GM12891 (cell line): ENCODE results near the gene LMX1A.

Experiments used
- DNase-seq: peaks from one replicate; pipeline ENCODE4 v3.0.0; 2011; ENCODE audit warnings: low spot score; ENCODE audit not compliant: insufficient read length
- FAIRE-seq: peaks from 2 replicates; lab custom pipeline; 2011; peaks lifted over from hg19 to GRCh38; lab: Jason Lieb, UNC
- PAX5 ChIP-seq: IDR thresholded peaks from 2 replicates; pipeline ENCODE4 v1.6.1; 2011; ENCODE audit warnings: low read length, moderate library complexity, mild to moderate bottlenecking; ENCODE audit not compliant: insufficient read depth, severe bottlenecking
- POLR2A ChIP-seq: IDR thresholded peaks from 2 replicates; pipeline ENCODE4 v1.6.1; 2011; ENCODE audit warnings: low read depth, low read length, control low read depth
- POLR2AphosphoS5 ChIP-seq: IDR thresholded peaks from 2 replicates; pipeline ENCODE4 v1.6.1; 2011; ENCODE audit warnings: low read depth, low read length, control low read depth
- POU2F2 ChIP-seq: IDR thresholded peaks from 2 replicates; pipeline ENCODE4 v1.6.1; 2011; ENCODE audit warnings: low read depth, mild to moderate bottlenecking, control low read depth, low read length, moderate library complexity
- SPI1 ChIP-seq: IDR thresholded peaks from 2 replicates; pipeline ENCODE4 v1.6.1; 2011; ENCODE audit warnings: low read depth, low read length, control low read depth
- TAF1 ChIP-seq: IDR thresholded peaks from 2 replicates; pipeline ENCODE4 v1.6.1; 2011; ENCODE audit warnings: low read depth, low read length, control low read depth

LMX1A gene

DNA sequence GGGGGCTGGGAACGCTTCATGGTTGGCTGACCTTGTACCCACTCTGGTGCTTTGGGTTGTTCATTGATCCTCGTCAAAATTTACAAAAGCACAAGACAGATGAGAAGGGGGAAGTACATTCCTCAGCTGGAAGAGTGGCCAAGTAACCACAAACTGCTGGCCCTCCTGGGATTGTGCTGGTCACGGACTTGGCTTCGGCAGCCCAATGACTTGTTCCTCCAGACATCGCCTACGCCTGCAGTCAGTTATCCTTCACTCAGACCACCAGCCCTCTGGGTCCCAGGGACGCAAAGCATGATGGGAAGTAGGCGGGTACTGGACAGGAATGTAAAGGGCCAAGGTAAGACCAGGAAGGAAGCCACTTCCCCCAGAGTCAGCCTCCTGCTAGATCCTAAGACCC, 53.1 kb downstream of the LMX1A start:
- FAIRE-seq = no peak
- DNase-seq = no peak
- TF ChIP-seq POLR2A (no peak), POLR2AphosphoS5 (no peak), PAX5 (no peak), TAF1 (no peak), POU2F2 (no peak), SPI1 (no peak)

DNA sequence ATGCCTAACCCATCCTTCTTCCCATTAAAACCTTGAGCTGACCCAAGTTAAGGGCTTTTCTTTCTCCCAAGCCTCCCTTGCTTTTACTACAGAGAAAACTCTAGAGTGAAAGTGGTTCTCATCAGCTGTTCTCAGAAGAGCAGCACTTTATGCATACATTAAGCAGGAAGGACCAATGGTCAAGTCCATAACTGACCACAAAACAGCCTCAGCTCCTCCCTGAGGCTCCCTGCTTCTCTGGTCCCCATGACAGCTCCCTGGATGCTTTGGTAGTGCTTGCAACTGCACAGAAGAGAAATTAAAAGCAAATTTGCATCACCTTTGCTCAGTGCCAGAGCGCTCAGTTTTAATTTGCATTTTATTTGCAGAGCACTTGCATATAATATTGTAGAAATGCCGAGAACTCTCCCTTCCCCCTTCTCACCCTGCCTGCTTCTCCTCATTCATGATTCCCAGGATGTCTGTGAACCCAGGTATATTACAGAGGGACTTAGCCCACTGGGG, 56.1 kb downstream of the LMX1A start:
- no peak for FAIRE-seq
- TF ChIP-seq POLR2AphosphoS5 (no peak), TAF1 (no peak), SPI1 (no peak), POLR2A (no peak), POU2F2 (no peak), PAX5 (no peak)
- DNase-seq = no peak

GRCh38 chr1:165298203-165298820, 58.2 kb downstream of the LMX1A start:
- DNase-seq (no peak), FAIRE-seq (no peak)

GRCh38 chr1:165296205-165296604, 60.3 kb downstream of the LMX1A start:
- DNase-seq (no peak), FAIRE-seq (no peak)
- no peak for TF ChIP-seq SPI1
- no peak for TF ChIP-seq POLR2AphosphoS5
- no peak for TF ChIP-seq POU2F2
- TF ChIP-seq TAF1 = no peak
- no peak for TF ChIP-seq POLR2A
- no peak for TF ChIP-seq PAX5

More at GRCh38 chr1:165298203-165298820, 58.2 kb downstream of the LMX1A start:
- TF ChIP-seq POLR2AphosphoS5 = no peak
- no peak for TF ChIP-seq POLR2A
- no peak for TF ChIP-seq PAX5
- no peak for TF ChIP-seq TAF1
- no peak for TF ChIP-seq SPI1
- no peak for TF ChIP-seq POU2F2

DNA sequence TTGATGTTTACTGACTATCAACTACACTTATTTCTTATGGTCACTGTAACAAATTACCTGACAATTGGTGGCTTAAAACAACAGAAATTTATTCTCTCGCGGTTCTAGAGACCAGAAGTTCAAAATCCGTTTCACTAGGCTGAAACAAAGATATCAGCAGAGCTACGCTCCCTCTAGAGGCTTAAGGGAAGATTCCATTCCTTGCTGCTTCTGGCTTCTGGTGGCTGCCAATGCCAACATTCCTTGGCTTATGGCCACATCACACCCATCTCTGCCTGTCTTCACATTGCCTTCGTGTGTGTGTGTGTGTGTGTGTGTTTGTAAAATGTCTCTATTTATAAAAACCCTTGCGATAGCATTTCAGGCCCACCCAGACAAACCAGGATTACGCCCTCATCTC, 66.4 kb downstream of the LMX1A start:
- no peak for FAIRE-seq
- TF ChIP-seq TAF1 (no peak), POLR2A (no peak), POLR2AphosphoS5 (no peak), PAX5 (no peak), SPI1 (no peak), POU2F2 (no peak)
- no peak for DNase-seq

GRCh38 chr1:165289556-165289955, 67.0 kb downstream of the LMX1A start:
- TF ChIP-seq TAF1 (no peak), SPI1 (no peak), POU2F2 (no peak), PAX5 (no peak), POLR2AphosphoS5 (no peak), POLR2A (no peak)
- DNase-seq (no peak), FAIRE-seq (no peak)

GRCh38 chr1:165288350-165289120, 68.0 kb downstream of the LMX1A start:
- no peak for TF ChIP-seq POLR2AphosphoS5
- TF ChIP-seq SPI1 = no peak
- TF ChIP-seq PAX5 = no peak
- TF ChIP-seq POU2F2 = no peak
- no peak for TF ChIP-seq TAF1
- TF ChIP-seq POLR2A = no peak
- DNase-seq = no peak
- FAIRE-seq = no peak

GRCh38 chr1:165287781-165288180, 68.7 kb downstream of the LMX1A start:
- no peak for TF ChIP-seq POLR2AphosphoS5
- no peak for TF ChIP-seq SPI1
- no peak for TF ChIP-seq TAF1
- no peak for TF ChIP-seq POU2F2
- no peak for TF ChIP-seq PAX5
- TF ChIP-seq POLR2A = no peak
- DNase-seq (no peak), FAIRE-seq (no peak)

DNA sequence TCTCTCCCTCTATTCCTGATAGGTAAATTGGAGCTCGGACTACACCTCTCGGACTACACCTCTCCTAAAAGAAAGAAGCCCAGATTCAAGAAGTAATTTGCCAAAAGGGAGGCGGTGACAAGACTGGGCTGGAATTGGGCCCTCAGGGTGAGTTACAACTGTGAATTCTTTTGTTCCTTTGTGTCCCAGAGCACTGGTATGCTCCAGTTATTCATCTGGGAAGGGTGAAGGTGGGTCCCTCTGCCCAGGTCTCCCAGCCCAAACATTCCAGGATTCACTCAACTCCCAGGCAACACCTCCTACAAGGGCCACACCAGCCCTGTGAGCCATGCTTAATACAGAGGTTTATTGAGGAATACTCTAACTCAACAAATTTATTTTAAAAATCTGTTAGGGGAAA, 69.2 kb downstream of the LMX1A start:
- DNase-seq (no peak), FAIRE-seq (no peak)
- TF ChIP-seq SPI1 = no peak
- TF ChIP-seq POU2F2 = no peak
- no peak for TF ChIP-seq PAX5
- TF ChIP-seq TAF1 = no peak
- no peak for TF ChIP-seq POLR2A
- TF ChIP-seq POLR2AphosphoS5 = no peak

- FAIRE-seq (no peak), DNase-seq (no peak)
- TF ChIP-seq TAF1 (no peak), POLR2AphosphoS5 (no peak), POU2F2 (no peak), SPI1 (no peak), POLR2A (no peak), PAX5 (no peak)
These were observed 72.1 kb downstream of the LMX1A start for GRCh38 chr1:165284454-165284853.
